HG02678 (cell line): ENCODE measurements around the gene CSF1.

Experiments used
- ATAC-seq: cut with Tn5 transposase; IDR thresholded peaks from one replicate; pipeline ENCODE4 v1.9.1; 2021; ENCODE audit warnings: mild to moderate bottlenecking, moderate library complexity; ENCODE audit not compliant: unreplicated experiment

CSF1 gene

DNA sequence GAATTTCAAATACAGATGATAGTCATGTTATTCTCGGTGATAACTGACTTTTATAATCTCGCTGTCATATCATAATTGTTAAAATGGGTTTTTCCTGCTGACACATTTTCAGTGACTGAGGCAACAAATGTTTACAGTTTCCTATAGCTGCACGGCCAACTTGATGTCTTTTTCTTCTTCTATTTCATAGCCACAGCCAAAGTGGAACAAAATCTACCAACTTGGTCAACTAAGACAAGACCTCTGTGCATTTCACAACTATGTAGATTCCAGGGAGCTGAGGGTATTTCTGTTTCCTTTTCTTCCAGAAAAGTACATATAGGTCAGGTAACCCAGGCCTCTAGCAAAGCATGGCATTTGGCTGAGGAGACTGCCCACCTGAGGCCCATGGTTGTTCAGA, 63.5 kb downstream of the CSF1 start:
- ATAC-seq, result no peak

DNA sequence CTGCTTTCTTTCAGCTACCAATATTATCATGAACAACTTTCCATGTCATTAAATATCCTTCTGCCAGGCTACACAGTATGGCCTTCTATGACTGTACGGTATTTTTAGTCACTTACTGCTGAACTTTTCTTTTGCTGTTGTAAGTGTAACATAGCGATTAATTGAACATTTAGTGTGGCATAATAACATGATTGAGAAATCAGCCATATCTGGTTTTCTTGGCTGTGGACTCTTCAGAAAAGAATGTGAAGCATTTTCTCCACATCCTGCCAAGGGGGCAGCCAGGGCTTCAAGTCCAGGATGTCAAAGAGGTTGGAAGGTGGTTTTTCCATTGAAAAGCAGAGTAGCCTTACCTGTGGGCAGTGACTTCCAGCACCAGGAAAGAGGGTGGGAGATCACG, 65.1 kb downstream of the CSF1 start:
- ATAC-seq, result no peak

DNA sequence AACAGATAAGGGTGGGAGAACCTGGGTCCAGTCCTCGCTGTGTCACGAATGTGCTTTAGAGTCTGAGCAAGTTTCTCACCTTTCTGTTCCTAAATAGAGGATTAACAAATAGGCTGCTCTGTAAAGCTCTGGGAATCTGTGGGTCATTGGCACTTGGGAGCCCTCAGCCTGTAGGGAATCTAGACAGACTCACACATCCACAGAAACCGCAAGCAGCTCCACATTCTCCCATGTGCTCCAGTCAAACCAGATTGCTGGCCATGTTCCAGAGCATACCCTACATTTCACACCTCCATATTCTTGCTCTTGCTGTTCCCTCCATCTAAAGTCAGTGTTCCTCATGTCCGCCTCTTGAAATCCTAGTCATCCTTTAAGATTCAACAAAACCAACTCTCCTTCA, 66.1 kb downstream of the CSF1 start:
- no peak for ATAC-seq

DNA sequence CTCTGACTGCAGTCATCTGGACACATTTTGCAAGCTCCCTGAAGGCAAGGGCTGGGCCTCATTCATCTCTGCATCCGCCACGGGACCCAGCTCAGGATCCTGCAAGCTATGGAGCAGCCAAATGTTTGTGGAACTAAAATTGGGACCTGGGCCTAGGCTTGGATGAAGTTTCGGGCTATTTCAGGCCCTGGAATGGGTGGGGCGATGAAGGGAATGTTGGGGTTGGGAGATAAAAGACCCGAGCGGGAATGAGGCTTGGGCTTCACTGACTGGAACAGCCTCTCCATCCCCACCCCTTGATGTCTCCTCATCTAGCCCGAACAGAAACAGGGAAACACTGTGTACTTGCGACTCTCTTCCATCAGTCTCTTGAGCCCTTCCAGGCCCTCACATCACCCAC, 66.6 kb downstream of the CSF1 start:
- no peak for ATAC-seq

DNA sequence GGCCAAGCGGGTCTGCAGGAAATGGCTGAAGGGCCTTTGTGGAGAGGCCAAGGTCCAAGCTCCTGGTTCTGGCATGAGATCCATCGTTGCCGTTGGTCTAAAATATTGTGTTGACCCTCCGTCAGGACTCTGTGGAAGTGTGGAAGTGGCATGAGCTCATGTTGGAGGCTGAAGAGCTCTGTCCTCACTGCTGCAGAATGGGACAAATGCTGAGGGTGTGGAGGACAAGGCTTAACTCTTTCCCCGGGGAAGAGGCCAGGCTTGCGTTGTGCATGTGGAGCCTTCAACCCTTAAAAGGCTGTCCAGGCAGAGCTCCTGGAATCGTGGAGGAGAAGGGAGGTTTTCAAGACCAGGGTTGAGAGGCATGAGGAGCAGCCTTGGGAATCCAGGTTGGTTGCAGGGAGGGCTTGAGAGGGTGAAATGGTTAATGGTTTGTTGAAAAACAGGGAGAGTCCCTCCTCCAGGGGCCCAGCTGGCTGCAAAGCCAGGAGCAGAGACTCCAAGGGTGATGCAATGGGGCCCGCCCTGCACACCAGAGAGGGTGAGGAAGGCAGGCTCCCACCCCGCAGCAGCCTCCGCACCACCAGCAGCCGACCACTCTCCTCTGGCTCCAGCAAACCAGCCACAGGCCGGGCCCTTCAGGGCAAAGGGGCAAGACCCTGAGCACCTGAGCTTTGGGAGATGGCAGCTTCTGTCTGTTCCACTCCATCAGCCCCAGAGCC, 67.2 kb downstream of the CSF1 start:
- ATAC-seq, result no peak

DNA sequence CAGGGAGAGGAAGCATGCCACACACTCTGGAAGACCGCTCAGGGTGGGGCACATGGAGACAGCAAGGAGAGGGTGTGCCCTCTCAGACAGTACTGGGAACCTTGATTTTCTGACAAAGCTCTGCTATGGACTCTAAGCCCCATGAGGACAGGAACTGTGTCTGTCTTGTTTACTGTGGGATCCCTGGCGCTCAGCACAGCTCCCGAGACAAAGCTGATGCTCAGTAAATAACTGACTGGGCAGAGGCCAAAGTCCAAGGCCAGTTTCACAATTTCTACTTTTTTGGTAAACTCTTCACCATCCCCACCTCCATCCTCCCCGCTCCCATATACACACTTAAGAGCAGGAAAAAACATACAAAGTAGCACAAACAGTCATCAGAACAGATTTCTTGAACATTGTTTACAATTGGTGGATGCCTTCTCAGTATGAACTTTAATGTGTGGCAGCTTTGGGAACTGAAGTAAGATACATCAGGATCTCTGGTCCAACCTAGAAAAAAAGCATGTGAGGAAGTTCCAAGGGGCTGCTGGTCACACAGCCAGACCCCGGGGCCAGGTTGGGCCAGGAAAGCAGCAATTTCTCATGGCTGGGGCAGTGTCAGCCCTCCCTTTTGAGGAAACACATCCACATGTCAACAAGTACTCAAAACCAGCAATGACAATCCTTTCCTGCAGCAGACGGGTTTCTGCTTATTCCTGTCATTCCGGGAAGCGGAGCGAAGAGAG, 68.3 kb downstream of the CSF1 start:
- ATAC-seq, result no peak

DNA sequence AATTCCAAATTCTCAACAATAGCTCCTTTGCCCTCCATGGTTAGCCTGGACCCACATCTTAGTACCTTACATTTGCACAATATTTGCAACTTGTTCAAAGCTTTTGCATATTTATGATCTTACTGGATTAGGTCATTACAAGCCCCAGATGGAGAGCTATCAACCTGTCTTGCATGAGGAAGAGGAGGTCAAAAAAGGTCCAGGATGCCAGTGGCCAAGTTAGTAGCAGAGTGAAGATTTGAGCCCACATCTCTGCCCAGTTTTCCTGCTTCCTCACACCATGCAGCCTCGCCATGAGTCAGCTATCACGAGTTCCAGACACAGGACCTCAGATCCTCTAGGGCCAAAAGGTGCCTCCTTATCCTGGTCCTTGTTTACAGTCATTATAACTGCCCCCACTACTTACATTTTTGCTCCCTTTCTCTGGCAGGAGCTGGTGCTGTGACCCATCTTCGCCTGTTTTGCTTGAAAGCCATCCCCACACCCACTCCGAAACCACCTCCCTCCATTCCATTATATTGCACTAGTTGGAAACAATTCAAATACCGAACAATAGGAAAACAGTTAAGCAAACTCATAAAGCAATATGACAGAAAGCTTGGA, 68.9 kb downstream of the CSF1 start:
- no peak for ATAC-seq
